GM18858 (cell line): ENCODE measurements around the gene GLB1L2.

Experiments used
- ATAC-seq: cut with Tn5 transposase; IDR thresholded peaks from one replicate; pipeline ENCODE4 v1.9.1; 2021; ENCODE audit not compliant: unreplicated experiment

Gene GLB1L2

DNA sequence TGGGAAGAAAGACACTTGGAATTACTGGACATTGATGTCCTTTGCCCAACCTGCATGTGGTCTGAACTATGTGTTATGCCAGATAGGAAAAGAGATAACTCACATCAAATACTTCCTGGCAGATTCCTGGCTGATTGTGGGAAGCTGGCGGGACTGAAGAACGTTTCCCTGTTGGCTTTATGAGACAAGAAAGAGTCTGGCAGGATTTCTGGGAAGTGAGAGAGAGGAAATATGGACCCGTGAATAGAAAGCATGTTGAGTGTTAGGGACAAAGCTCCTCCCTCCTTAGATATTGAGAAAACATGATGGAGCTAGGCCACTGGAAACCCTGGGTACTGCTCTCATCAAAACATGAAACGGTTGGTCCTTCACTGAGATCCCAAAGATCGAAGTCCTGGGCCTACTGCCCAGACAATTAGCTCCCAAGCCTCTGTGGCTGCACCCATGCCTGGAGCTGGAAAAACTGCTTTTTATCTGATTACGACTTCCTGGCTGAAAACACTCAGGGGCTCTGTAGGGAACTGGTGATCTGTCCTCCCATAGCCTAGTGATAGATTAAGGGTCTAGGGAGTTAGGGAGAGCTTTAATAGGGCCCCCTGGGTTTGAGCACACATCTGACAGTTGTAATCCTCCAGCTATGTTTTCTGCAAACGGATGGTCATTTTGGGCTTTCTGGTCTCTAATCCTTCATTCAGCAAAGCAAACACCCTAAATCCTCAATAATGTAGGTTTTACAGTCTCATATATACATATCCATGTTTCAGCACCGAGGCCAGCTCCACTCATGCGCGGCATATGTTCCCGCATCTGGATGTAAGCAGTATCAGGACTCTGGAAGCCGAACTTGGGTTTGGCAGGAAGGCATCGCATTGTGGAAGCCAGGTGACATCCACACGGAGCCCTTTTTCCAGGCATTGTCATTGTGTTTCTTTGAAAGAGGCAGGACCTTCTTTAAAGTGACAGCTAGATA, 86.4 kb downstream of the GLB1L2 start:
- ATAC-seq, result no peak

DNA sequence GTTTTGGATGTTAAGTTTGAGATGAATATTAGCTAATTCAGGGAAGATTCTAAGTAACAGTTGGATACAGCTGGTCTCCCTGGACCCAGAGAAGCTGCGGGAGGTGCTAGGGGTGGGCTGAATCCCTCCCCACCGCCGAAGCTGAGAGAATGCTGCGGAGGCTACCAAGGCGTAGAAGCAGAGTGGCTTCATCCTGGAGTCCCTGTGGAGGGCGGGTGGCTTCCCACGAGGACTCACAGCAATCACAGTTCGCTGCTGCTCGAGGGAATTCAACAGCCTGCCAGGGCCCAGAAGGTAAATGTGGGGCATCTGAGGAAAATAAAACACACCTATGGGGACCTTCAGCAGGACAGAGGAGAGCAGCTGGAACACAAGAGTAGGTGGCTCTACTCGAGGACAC, 91.3 kb downstream of the GLB1L2 start:
- no peak for ATAC-seq

DNA sequence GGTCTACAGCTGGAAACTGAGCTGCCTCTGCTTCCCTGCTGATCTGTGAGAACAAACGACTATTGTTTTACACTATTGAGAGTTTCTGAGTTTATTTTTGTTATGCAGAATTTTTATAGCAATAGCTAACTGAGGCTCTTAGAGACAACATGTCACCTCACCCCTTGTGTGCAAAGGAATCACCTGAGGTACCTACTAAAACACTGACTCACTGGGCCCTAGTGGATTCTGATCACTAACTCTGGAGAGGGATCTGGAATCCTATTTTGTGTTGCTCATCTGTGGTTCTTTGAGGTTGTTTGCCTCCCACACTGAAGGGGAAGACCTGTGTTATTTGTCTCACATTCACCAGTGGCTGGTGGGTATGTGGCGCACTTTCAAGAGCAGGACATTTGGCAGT, 93.6 kb downstream of the GLB1L2 start:
- no peak for ATAC-seq
